HG03066 (cell line): Measurements from ENCODE around the gene ARPC1A.
"Not testable (repeated sequence)": the region's sequence is repeated elsewhere in the genome, so short reads cannot be mapped to it uniquely, and the experiment has no call there.

Experiments
- ATAC-seq: cut with Tn5 transposase; IDR thresholded peaks from one replicate; pipeline ENCODE4 v1.9.1; 2021; ENCODE audit warnings: low read depth; ENCODE audit not compliant: unreplicated experiment

Gene ARPC1A

DNA sequence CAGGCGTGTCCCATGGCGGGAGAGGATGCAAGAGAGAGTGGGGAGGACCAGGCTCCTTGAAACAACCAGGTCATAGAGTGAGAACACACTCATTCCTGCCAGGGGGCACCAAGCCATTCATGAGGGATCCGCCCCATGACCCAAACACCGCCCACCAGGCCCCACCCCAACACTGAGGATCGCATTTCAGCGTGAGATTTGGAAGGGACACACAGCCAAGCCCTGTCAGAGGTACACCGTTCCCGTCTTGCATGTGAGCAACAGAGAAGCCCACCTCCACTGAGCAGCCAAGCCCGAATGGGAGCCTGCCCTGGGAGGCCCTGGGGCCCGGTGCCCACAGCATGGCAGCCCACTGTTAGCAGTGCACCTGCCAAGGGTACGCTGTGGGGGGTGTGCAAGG is 40.9 kb downstream of the ARPC1A start:
- no peak for ATAC-seq

- ATAC-seq: no peak
Measured at GRCh38 chr7:99368750-99369389, 43.2 kb downstream of the ARPC1A start.

GRCh38 chr7:99369767-99370391 is 44.2 kb downstream of the ARPC1A start:
- ATAC-seq: no peak

DNA sequence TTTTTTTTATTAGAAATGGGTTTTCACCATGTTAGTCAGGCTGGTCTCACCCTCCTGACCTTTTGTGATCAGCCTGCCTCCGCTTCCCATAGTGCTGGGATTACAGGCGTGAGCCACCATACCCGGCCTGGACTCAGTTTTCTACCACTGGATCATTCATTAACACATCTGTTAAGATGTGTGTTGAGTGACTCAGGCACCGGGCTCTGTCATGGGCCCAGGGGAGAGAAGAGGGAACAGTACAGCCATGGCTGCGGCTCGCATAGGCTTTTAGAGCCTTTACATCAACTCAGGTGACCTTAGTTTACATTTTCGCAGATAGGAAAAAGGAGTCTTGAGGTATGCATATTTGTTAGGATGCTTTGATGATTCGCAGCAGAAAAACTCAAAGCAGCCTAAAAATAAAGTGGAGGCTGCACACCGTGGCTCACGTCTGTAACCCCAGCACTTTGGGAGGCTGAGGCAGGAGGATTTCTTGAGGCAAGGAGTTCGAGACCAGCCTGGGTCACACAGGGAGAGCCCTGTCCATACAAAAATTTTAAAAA is 45.8 kb downstream of the ARPC1A start:
- ATAC-seq: no peak

GRCh38 chr7:99372275-99373090 is 46.8 kb downstream of the ARPC1A start:
- no peak for ATAC-seq

DNA sequence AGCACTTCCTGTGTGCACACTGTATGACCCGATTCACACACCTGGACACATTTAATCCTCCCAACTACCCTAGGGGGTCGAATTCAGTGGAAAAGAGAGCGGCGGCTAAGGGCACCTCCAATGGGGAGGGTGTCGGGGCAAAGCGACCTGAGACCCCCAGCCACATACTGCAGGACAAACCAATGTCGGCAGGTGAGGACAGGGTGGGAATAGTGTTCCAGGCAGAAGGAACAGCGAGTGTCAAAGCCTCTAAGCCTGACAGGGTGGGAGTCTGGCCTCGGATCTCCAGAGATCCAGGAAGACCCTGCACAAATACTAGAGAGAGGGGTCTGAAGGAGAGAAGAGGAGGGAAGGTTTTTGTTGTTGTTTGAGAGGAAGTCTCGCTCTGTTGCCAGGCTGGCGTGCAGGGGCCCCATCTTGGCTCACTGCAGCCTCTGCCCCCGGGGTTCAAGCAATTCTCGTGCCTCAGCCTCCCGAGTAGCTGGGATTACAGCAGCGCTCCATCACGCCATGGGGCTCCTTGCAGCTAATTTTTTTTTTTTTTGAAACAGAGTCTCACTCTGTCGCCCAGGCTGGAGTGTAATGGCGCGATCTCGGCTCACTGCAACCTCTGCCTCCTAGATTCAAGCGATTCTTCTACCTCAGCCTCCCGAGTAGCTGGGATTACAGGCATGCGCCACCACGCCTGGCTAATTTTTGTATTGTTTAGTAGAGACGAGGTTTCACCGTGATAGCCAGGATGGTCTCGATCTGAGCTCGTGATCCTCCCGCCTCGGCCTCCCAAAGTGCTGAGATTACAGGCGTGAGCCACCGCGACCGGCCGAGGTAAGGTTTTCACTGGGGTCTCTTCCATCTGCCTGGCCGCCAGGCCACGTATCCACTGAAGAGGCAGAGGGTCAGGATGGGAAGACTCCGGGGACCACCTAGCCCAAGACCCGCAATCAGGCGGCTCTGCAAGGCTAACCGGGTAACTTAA is 47.7 kb downstream of the ARPC1A start:
- no peak for ATAC-seq

- ATAC-seq: peak; percentile 59
Measured at GRCh38 chr7:99374111-99375064, 48.7 kb downstream of the ARPC1A start, which contains the start of gene ARPC1B. ARPC1B (plus strand) TSS chr7:99374730; CDS start chr7:99385715, 10,985 bp downstream.

- ATAC-seq: peak; percentile 46
Measured at GRCh38 chr7:99375070-99375807, 49.5 kb downstream of the ARPC1A start.

DNA sequence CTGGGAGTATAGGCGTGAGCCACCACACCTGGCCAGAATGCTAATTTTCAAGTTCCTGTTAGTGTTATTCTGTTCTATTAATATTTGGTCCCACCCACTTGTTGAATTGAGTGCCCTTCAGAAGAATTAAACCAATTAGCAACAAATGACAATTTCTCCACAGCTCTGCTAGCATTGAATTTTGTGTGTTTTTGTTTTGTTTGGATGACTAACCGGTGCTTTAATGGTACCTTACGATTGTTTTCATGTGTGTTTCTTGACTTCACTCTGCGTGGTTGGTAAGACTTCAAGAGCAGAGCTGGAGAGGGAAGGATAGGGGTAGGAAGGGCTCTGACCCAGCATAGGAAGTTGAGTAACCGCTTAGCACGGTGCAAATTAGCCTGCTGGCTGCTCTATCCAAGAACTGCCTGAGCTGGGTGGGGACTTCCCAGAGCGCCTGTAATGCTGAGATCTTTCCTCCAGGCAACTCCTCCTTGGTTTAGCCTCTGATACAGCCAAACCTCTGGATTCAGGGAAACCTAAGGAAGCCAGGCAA is 53.4 kb downstream of the ARPC1A start:
- ATAC-seq: no peak

- not testable (repeated sequence) for ATAC-seq
Measured at GRCh38 chr7:99379693-99380031, 54.0 kb downstream of the ARPC1A start.

DNA sequence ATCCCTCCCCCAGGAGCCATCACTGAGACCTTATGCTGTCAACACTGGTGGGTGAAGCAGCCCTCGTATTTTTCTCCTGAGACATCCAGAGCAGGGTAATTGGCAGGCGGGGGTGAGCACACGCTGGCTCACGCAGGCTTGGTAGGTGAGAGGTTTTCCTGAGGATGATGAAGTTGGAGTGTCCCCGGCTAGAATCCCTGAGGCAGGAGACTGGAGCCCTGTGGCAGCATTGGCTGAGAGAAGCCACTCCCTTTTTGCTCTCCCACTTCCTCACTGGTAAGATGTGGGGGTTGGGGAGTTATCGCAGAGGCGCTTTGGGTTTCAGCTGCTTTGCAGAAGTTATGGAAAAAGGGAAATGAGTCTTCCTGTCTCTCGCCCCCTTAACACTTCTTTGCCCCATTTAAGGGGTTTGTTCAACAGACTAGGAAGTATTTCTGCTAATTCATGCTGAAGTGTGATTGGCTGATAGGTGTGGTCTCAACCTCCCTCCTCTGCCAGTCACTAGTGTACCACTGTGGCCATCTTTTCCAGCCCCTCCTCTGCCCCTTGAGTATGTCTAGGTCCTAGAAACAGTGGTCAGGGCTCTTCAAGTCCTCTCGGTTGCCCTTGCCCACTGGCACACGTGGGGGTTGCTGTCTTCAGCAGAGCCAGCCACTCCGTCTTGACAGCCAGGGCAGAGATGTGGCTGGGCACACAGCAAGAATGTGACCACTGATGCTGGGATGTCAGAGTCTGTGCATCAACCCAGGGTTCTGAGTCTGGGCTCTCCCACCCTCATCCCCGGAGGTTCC is 54.5 kb downstream of the ARPC1A start:
- peak; percentile 44 for ATAC-seq

- ATAC-seq: peak; percentile 73
Measured at GRCh38 chr7:99380823-99381663, 55.3 kb downstream of the ARPC1A start.

- ATAC-seq: no peak
Measured at GRCh38 chr7:99381664-99382075, 56.0 kb downstream of the ARPC1A start.

DNA sequence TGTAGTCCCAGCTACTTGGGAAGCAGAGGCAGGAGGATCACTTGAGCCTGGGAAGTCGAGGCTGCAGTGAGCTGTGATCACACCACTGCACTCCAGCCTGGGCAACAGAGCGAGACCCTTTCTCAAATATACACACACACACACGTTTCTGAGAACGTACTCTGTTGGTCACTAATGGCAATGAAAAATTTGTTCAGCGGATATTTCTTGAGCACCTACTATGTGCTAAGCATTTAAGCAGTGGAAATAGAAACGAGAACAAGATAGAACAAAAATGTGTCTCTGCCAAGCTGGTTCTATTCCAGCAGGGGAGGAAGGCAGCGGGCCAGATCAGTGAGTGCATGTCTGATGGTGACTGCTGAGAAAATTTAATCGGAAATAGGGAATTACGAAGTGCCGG is 57.5 kb downstream of the ARPC1A start:
- no peak for ATAC-seq

- ATAC-seq: no peak
Measured at GRCh38 chr7:99383791-99384370, 58.2 kb downstream of the ARPC1A start.

- ATAC-seq: no peak
Measured at GRCh38 chr7:99384523-99384922, 58.8 kb downstream of the ARPC1A start.
